Colonic mucosa (tissue), 4 donors: ENCODE results near the gene STK39. TPM values are rescaled to one million over a fixed set of nuclear protein-coding genes. Genes with fewer than 3 reads are reported as not detected.

Source experiments
- DNase-seq: peaks from one replicate; pipeline ENCODE4 v3.0.0-alpha.2; 2020
- H3K27ac ChIP-seq: fragments of 200-600 bp; one replicate; pipeline ENCODE4 v1.8.0; 2021
- H3K27me3 ChIP-seq: fragments of 200-600 bp; one replicate; pipeline ENCODE4 v1.8.0; 2021
- H3K36me3 ChIP-seq: fragments of 200-600 bp; one replicate; pipeline ENCODE4 v1.8.0; 2021
- H3K4me1 ChIP-seq: fragments of 200-600 bp; one replicate; pipeline ENCODE4 v1.8.0; 2021; ENCODE audit warnings: mild to moderate bottlenecking
- H3K4me3 ChIP-seq: fragments of 200-600 bp; one replicate; pipeline ENCODE4 v1.8.0; 2021
- H3K9ac ChIP-seq, 2 donors: one replicate each; pipeline ENCODE4 v1.7.0; 2013; ENCODE audit warnings: control low read depth in 2 of 2, low read depth in 2 of 2, low read length in 2 of 2
- H3K9me3 ChIP-seq: fragments of 200-600 bp; one replicate; pipeline ENCODE4 v1.8.0; 2021
- CTCF ChIP-seq: fragments of 200-600 bp; IDR thresholded peaks from one replicate; pipeline ENCODE4 v1.8.0; 2022; ENCODE audit warnings: antibody characterized with exemption, mild to moderate bottlenecking
- intact Hi-C: fragments of 100-400 bp; cut with DNase I; formaldehyde crosslinking; loops from one replicate; pipeline ENCODE4 v1.14.1; 2022
- total RNA-seq, 2 donors: library from RNA; stranded (reverse); fragmentation: NEBNext Ultra II Directional in 1 of 2; extraction: Animal tissue kit (Norgen Biotek cat#: 25700) in 1 of 2; gene quantifications; one replicate each; pipeline ENCODE4 v1.2.1, GENCODE V29; 2021
- donor health status: healthy.
- donor health status: DM: no; HTN: no; CAD: no.
- donor health status: DM: no; HTN: no; CAD: no.

The STK39 gene
- total RNA-seq, 2 donors from 2014 or later = 35.9 to 41.2 TPM

DNA sequence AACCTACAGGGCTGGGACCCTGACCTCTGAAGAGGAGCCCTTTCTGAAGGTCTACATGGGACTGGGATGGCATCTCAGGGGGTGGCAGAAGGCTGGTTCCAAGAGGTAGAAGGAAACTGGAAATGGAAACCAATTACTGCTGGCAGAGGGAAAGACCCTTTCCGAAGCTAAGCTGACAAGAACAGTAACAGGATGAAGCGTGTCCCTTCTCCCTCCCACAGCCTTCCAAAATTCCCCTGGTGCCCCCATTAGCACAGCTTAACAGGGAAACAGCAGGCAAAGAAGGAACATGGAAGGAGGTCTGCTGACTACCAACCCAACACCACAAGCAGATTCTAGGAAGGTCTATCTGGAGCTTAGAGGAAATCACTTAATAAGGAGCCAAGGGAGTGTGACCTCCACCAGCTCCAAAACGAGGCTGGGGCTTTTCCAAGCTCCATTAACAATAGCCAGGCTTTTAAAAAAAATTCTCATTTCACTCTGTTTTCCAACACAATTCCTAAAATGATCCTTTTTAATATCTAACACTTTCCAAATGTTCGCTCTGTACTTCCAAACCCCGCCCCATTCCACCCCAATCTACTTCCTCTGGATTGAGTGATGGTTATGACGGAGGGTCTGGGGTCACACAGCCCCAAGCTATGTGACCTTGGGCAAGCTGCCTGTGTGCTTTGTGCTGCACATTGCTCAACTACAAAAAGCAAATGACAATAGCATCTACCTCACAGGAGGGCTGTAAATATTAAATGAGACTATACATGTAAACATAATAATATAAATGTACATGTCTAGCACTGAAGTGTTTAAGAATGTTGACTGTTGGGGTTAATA, 55.2 kb downstream of the STK39 start:
- no peak for DNase-seq
- no peak for TF ChIP-seq CTCF
- no peaks in the 10 kb centered on the region for H3K27me3 ChIP-seq
- intact Hi-C loops = no loop called here
- H3K27ac ChIP-seq = peak overlapping the region; percentile 66
- H3K9me3 ChIP-seq = no peaks in the 10 kb centered on the region
- H3K9ac ChIP-seq = peak overlapping the region in 1 of 2 donors; percentile 70
- no peaks in the 10 kb centered on the region for H3K36me3 ChIP-seq
- no peak overlapping the region for H3K4me3 ChIP-seq
- peaks cover 21% of the 10 kb centered on the region for H3K4me1 ChIP-seq

DNA sequence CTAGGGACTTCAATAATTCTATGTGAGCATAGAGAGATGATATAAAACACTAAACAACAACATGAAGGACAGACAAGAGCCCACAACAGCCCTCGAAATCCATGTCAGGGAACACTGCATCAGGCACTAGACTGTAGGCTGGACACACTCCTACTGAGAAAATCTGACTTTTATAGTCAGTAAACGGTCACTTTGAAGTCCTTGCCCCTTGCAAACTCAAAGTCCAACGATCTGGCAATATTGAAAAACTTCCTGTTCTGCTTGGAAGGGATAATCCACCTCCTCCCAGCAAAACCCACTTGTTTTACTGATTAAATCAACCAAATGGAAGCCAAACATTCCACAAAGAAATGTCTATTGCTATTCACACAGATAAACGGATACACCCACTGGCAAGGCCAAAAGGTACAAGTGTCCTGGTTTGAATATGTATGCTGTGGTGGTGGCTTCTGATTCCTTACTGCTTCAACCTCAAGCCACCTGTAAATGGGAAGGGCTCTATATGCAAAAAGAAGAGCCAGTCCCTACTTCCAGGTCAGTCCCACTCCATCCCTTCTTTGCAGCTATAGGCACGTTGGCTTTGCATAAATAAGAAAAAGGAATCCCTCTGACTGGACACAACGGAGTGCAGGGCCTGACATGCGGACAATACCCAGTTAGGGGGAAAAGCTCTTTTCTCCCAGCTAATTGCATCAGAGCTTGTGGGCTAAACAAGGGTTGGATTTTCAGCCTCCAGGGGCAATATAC, 56.6 kb downstream of the STK39 start:
- peaks cover 32% of the 10 kb centered on the region for H3K4me1 ChIP-seq
- H3K9ac ChIP-seq = peak overlapping the region in 1 of 2 donors; percentile 30
- H3K4me3 ChIP-seq = no peak overlapping the region
- no peak for TF ChIP-seq CTCF
- peak overlapping the region; percentile 66 for H3K27ac ChIP-seq
- peak; percentile 61 for DNase-seq
- intact Hi-C loops = no loop called here
- no peaks in the 10 kb centered on the region for H3K9me3 ChIP-seq
- no peaks in the 10 kb centered on the region for H3K36me3 ChIP-seq
- no peaks in the 10 kb centered on the region for H3K27me3 ChIP-seq

DNA sequence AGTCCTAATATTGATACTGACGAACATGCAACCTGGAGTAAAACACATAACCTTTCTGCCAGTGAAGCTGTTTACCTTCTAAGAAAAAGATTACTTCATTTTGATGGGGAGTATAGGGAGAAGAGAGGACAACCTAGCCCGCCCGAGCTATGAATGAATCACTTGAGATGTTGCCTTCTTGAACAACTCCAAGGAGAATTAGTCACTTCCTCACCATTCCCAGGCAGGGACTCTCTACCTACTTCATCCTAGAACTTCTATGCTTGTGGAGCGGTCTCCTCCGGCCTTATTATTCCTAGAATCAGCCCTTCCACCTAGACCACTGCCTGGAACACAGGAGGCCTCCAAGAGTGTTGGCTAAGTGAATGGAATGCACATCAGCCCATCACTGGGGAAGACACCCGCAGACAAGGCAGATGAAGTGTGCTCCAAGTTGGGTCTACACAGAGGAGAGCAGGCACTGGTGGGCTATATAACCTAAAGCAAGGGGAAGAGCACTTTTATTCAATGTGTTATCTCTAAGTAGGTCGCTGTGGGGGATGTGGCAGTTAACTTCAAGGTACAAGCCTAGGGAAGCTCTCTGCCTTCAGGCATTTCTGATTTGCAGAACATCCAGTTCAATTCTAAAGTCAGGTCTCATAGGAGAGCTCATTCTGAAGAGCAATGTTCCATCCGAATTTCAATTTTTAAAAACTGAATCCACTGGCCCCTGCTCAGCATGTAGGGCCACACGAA, 57.4 kb downstream of the STK39 start:
- peak overlapping the region in 1 of 2 donors; percentile 30 for H3K9ac ChIP-seq

DNA sequence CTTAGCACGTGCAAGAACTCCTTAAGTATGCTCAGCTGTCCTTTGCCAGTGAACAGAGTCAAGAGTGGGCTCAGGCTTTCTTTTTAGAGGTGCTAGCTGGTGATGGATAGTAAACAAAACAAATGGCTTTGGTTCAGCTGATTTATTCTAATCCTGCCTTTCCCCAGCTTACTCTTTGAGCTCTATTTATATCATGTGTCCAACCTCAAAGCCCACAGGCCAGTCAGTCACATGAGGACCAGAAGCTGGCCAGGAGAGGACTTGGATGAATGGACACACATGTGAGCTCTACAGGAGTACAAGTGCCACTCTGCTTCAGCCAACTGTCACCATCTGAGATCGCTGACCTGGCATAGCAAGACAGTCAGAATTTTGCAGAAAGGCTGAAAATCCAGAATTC, 59.4 kb downstream of the STK39 start:
- Histone ChIP-seq H3K36me3 (no peaks in the 10 kb centered on the region), H3K4me1 (peaks cover 32% of the 10 kb centered on the region), H3K4me3 (no peak overlapping the region), H3K9ac (no peak overlapping the region), H3K9me3 (no peaks in the 10 kb centered on the region), H3K27me3 (no peaks in the 10 kb centered on the region), H3K27ac (no peak overlapping the region)
- TF ChIP-seq CTCF = no peak
- intact Hi-C loops = no loop called here
- DNase-seq = no peak

More for the DNA sequence above, 57.4 kb downstream of the STK39 start:
- no peak overlapping the region for H3K4me3 ChIP-seq
- no peaks in the 10 kb centered on the region for H3K36me3 ChIP-seq
- H3K4me1 ChIP-seq = peaks cover 39% of the 10 kb centered on the region
- DNase-seq = no peak
- no peaks in the 10 kb centered on the region for H3K27me3 ChIP-seq
- peak overlapping the region; percentile 66 for H3K27ac ChIP-seq
- intact Hi-C loops = no loop called here
- H3K9me3 ChIP-seq = no peaks in the 10 kb centered on the region
- TF ChIP-seq CTCF = no peak

DNA sequence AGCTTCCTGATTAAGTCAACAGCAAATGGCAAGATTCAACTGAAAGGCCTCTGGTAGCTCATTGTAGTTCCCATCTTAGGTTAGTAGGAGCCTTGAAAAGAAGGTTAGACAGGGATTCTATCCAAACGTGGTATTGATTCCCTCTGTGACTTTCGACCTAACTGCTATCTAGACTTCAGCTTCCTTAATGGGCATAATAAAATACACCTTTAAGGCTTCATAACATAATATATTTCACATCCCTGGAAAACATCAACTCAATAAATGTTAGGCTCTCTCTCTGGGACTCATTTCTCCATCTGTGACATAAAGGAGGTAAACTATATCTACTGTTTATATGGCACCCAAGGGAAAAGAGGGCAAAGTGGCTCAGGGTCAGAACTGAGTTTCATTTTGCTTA, 60.9 kb downstream of the STK39 start:
- Histone ChIP-seq H3K9me3 (no peaks in the 10 kb centered on the region), H3K4me1 (peaks cover 32% of the 10 kb centered on the region), H3K27ac (peak overlapping the region; percentile 52), H3K36me3 (no peaks in the 10 kb centered on the region), H3K4me3 (no peak overlapping the region), H3K27me3 (no peaks in the 10 kb centered on the region), H3K9ac (peak overlapping the region in 1 of 2 donors; percentile 3)
- no peak for DNase-seq
- intact Hi-C loops = no loop called here
- TF ChIP-seq CTCF = no peak
